GM12892 (cell line): ENCODE data around the gene PTPRR.

Experiments used
- POLR2AphosphoS5 ChIP-seq: IDR thresholded peaks from 2 replicates; pipeline ENCODE4 v1.6.1; 2011; ENCODE audit warnings: low read depth, low read length, control low read depth
- TAF1 ChIP-seq: IDR thresholded peaks from 2 replicates; pipeline ENCODE4 v1.6.1; 2011; ENCODE audit warnings: low read depth, mild to moderate bottlenecking, control low read depth, low read length, borderline replicate concordance

GRCh38 chr12:70845268-70845667, 75.3 kb downstream of the PTPRR start:
- TF ChIP-seq POLR2AphosphoS5, result no peak
- TF ChIP-seq TAF1, result no peak
